A549 (cell line): ENCODE measurements around the gene USP12. TPM values are rescaled to one million over a fixed set of nuclear protein-coding genes. Genes with fewer than 3 reads are reported as not detected.

Experiments
- ATAC-seq, 2 experiments: fragments of 200-7000 bp in 1 of 2; fragments of >200 bp in 1 of 2; cut with Nextera tagmentation in 1 of 2; cut with Tn5 transposase in 1 of 2; 3 replicates each; pipeline versions ENCODE4 v1.8.0 to v1.9.1; 2018 to 2020; ENCODE audit warnings: mild to moderate bottlenecking in 1 of 2, moderate library complexity in 1 of 2
- CTCF ChIA-PET: fragments of 300-600 bp; sonication (Branson Sonifier 250); formaldehyde crosslinking; extraction: SDS; loops from one replicate; lab custom pipeline; 2021; ENCODE audit warnings: antibody characterized with exemption, inconsistent platforms; lab: Yijun Ruan, JAX
- POLR2A ChIA-PET: fragments of 350-600 bp; formaldehyde crosslinking; extraction: SDS; loops from one replicate; lab custom pipeline; 2021; ENCODE audit warnings: antibody characterized with exemption, inconsistent platforms; lab: Yijun Ruan, JAX
- DNase-seq, 2 experiments: peaks; one replicate each; pipeline versions ENCODE4 v3.0.0 to v3.0.0-alpha.2; 2011 to 2016; ENCODE audit warnings: low read depth in 1 of 2, low spot score in 1 of 2
- FAIRE-seq: peaks from 2 replicates; lab custom pipeline; 2011; peaks lifted over from hg19 to GRCh38; lab: Jason Lieb, UNC
- H3K27ac ChIP-seq, 2 experiments: fragments of >200 bp; sonication (Bioruptor Twin); formaldehyde crosslinking; 3 replicates each; pipeline ENCODE4 v1.5.1; 2016 to 2017
- H3K4me1 ChIP-seq: fragments of >200 bp; sonication (Bioruptor Twin); formaldehyde crosslinking; 3 replicates; pipeline ENCODE4 v1.6.1; 2016
- H3K4me2 ChIP-seq: fragments of >200 bp; sonication (Bioruptor Twin); formaldehyde crosslinking; 3 replicates; pipeline ENCODE4 v1.6.1; 2016
- H3K4me3 ChIP-seq: fragments of >200 bp; sonication (Bioruptor Twin); formaldehyde crosslinking; 3 replicates; pipeline ENCODE4 v1.5.1; 2016
- H3K9me3 ChIP-seq: fragments of >200 bp; sonication (Bioruptor Twin); formaldehyde crosslinking; 3 replicates; pipeline ENCODE4 v1.6.1; 2016
- CHD4 ChIP-seq: fragments of 200-600 bp; sonication (generic); IDR thresholded peaks from 2 replicates; pipeline ENCODE4 v1.6.1; 2016; ENCODE audit warnings: antibody characterized with exemption, mild to moderate bottlenecking, borderline replicate concordance
- EHF ChIP-seq: fragments of 250-450 bp; sonication (Bioruptor Pico); IDR thresholded peaks from 2 replicates; pipeline ENCODE4 v1.5.0; 2020; ENCODE audit warnings: mild to moderate bottlenecking
- FOXS1 ChIP-seq: fragments of 250-450 bp; sonication (Bioruptor Pico); IDR thresholded peaks from 2 replicates; pipeline ENCODE4 v1.5.0; 2020; ENCODE audit warnings: mild to moderate bottlenecking, moderate library complexity
- HOXB13 ChIP-seq: fragments of 250-450 bp; sonication (Bioruptor Pico); IDR thresholded peaks from 2 replicates; pipeline ENCODE4 v1.5.0; 2020; ENCODE audit warnings: low read depth, mild to moderate bottlenecking, moderate library complexity
- KDM1A ChIP-seq: fragments of 200-600 bp; sonication (generic); IDR thresholded peaks from 2 replicates; pipeline ENCODE4 v1.6.1; 2016; ENCODE audit warnings: low read depth, mild to moderate bottlenecking
- MAZ ChIP-seq: fragments of 150-350 bp; IDR thresholded peaks from 2 replicates; pipeline ENCODE4 v1.6.1; 2014; ENCODE audit warnings: antibody characterized with exemption, low read depth, low read length, borderline replicate concordance
- MYC ChIP-seq: IDR thresholded peaks from 2 replicates; pipeline ENCODE4 v1.6.1; 2012; ENCODE audit warnings: mild to moderate bottlenecking, inconsistent platforms, low read length, improper control_type of control experiment, borderline replicate concordance
- PHF8 ChIP-seq: fragments of 200-600 bp; sonication (generic); IDR thresholded peaks from 2 replicates; pipeline ENCODE4 v1.6.1; 2016; ENCODE audit warnings: low read depth, mild to moderate bottlenecking, antibody characterized with exemption, moderate library complexity, borderline replicate concordance
- POLR2A ChIP-seq: IDR thresholded peaks from 2 replicates; pipeline ENCODE4 v1.6.1; 2012; ENCODE audit warnings: mild to moderate bottlenecking, low read length
- POLR2AphosphoS2 ChIP-seq: conservative IDR thresholded peaks from 2 replicates; pipeline ENCODE4 v1.6.1; 2012; ENCODE audit warnings: low read length, improper control_type of control experiment, inconsistent platforms
- RAD21 ChIP-seq, 2 experiments: fragments of >200 bp in 1 of 2; sonication (Bioruptor Twin) in 1 of 2; formaldehyde crosslinking in 1 of 2; IDR thresholded peaks in 1 of 2; conservative IDR thresholded peaks in 1 of 2; 2 replicates in 1 of 2; 3 replicates in 1 of 2; pipeline ENCODE4 v1.6.1; 2012 to 2018; ENCODE audit warnings: inconsistent platforms in 1 of 2
- RCOR1 ChIP-seq: fragments of 150-350 bp; IDR thresholded peaks from 2 replicates; pipeline ENCODE4 v1.6.1; 2014; ENCODE audit warnings: antibody characterized with exemption, low read length, low read depth
- RFX5 ChIP-seq: fragments of 450-650 bp; IDR thresholded peaks from 2 replicates; pipeline ENCODE4 v1.7.1; 2014; ENCODE audit warnings: antibody characterized with exemption, mild to moderate bottlenecking, moderate library complexity
- RNF2 ChIP-seq: fragments of 200-600 bp; sonication (generic); IDR thresholded peaks from 2 replicates; pipeline ENCODE4 v1.6.1; 2016; ENCODE audit warnings: low read depth, mild to moderate bottlenecking, antibody characterized with exemption, moderate library complexity, borderline replicate concordance
- SMC3 ChIP-seq: fragments of >200 bp; sonication (Bioruptor Twin); formaldehyde crosslinking; IDR thresholded peaks from 3 replicates; pipeline ENCODE4 v1.6.1; 2018; ENCODE audit warnings: inconsistent platforms
- SREBF2 ChIP-seq: fragments of 450-650 bp; IDR thresholded peaks from 2 replicates; pipeline ENCODE4 v1.6.1; 2014; ENCODE audit warnings: mild to moderate bottlenecking, moderate library complexity
- WGBS: methylation state at CpG from one replicate; pipeline ENCODE4 v1.1.6; 2017; ENCODE audit errors: missing lambda C conversion rate; 5-methylcytosine and 5-hydroxymethylcytosine counted together
- polyA plus RNA-seq, 4 experiments: library from polyadenylated mRNA; depleted of rRNA in 3 of 4; stranded (reverse); fragments of >200 nt; fragmentation: RNase III in 1 of 4; extraction: RNeasy Plus Mini Kit Qiagen cat#74134 plus additional on column Dnase treatment in 1 of 4; gene quantifications; 2 replicates in 3 of 4; 3 replicates in 1 of 4; pipeline ENCODE4 v1.2.3, GENCODE V29; 2011 to 2017
- TF ChIP-seq, protein P1 (sequence below): fragments of 450-650 bp; IDR thresholded peaks from 2 replicates; pipeline ENCODE4 v1.6.1; 2014; ENCODE audit warnings: antibody characterized with exemption
- TF ChIP-seq, protein P2 (sequence below): IDR thresholded peaks from 2 replicates; pipeline ENCODE4 v1.6.1; 2012
- TF ChIP-seq, protein P3 (sequence below): fragments of >200 bp; sonication (Bioruptor Twin); formaldehyde crosslinking; IDR thresholded peaks from 2 replicates; pipeline ENCODE4 v1.6.1; 2016
- TF ChIP-seq, protein P4 (sequence below): fragments of >200 bp; sonication (Bioruptor Twin); formaldehyde crosslinking; IDR thresholded peaks from 3 replicates; pipeline ENCODE4 v1.5.1; 2016
- TF ChIP-seq, protein P5 (sequence below): fragments of 150-350 bp; IDR thresholded peaks from 2 replicates; pipeline ENCODE4 v1.6.1; 2014; ENCODE audit warnings: low read depth, mild to moderate bottlenecking, low read length

Gene USP12
- polyA plus RNA-seq, 2 of the 4 experiments (the other 2 are of a cell fraction) = 19.1 to 21.2 TPM

DNA sequence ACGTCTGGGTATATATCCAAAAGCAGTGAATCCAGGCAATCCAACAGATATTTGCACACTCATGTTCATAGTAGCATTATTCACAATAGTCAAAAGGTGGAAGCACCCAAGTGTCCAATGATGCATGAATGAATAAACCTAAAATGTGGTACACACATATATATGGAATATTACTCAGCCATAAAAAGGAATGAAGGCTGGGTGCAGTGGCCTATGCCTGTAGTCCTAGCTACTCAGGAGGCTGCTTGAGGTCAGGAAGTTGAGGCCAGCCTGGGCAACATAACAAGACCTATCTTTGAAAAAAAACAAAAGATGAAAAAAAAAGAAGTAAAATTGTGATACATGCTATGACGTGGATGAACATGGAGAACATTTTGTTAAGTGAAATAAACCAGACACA lies 10.4 kb upstream of the USP12 start:
- no peak for ATAC-seq
- FAIRE-seq = no peak
- WGBS = 94% methylated on average over 2 of the region's 2 CpGs

DNA sequence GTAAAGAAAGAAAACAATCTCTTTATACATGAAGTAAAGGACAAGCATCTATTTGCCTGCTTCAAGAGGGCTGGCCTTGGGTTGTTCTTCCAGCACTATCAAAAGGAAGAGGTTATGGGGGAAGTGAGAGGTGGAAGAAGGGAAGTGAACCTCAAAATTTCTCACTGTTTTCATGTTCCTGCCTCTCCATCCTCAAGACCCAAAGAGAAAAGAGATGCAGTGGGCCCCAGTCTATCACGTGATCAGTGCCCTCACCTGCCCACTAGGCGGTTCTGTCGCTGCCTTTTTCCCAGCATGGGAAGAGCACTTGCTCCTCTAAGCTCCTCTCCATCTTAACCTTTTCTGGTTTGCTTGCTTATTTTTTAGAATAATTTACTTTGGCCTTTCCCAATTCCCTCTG lies 6.2 kb upstream of the USP12 start:
- H3K4me3 ChIP-seq = no peak overlapping the region
- H3K4me1 ChIP-seq = peaks cover 10% of the 10 kb centered on the region
- 76% methylated on average over 3 of the region's 3 CpGs for WGBS
- H3K9me3 ChIP-seq = no peaks in the 10 kb centered on the region
- no peak for FAIRE-seq
- TF ChIP-seq EHF (CRISPR knock-in tag) (no peak), RFX5 (no peak), POLR2A (no peak), RAD21 (conservative IDR thresholded peaks at IDR 0.05 in 1 of 2, IDR thresholded peaks at IDR 0.05 in 1 of 2) (0 out of 5 replicates have a peak, but pooled peaks of 1 of the 2 experiments have one; percentile 7), POLR2AphosphoS2 (no peak), KDM1A (no peak)
- TF ChIP-seq, protein P1, sequence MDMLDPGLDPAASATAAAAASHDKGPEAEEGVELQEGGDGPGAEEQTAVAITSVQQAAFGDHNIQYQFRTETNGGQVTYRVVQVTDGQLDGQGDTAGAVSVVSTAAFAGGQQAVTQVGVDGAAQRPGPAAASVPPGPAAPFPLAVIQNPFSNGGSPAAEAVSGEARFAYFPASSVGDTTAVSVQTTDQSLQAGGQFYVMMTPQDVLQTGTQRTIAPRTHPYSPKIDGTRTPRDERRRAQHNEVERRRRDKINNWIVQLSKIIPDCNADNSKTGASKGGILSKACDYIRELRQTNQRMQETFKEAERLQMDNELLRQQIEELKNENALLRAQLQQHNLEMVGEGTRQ = peak; percentile 9; the same call in 1 of the 2 replicates
- TF ChIP-seq, protein P2, sequence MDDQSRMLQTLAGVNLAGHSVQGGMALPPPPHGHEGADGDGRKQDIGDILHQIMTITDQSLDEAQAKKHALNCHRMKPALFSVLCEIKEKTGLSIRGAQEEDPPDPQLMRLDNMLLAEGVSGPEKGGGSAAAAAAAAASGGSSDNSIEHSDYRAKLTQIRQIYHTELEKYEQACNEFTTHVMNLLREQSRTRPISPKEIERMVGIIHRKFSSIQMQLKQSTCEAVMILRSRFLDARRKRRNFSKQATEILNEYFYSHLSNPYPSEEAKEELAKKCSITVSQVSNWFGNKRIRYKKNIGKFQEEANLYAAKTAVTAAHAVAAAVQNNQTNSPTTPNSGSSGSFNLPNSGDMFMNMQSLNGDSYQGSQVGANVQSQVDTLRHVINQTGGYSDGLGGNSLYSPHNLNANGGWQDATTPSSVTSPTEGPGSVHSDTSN = no peak
- TF ChIP-seq, all 56 proteins: peak for 2
- H3K4me2 ChIP-seq = no peak overlapping the region
- no peak for DNase-seq
- ChIA-PET CTCF (no interaction called here), POLR2A (no interaction called here)
- no peak overlapping the region for H3K27ac ChIP-seq
- ATAC-seq = no peak

More for the DNA sequence above, 10.4 kb upstream of the USP12 start:
- no peaks in the 10 kb centered on the region for H3K9me3 ChIP-seq
- H3K4me1 ChIP-seq = peaks cover 23% of the 10 kb centered on the region
- H3K4me3 ChIP-seq = no peak overlapping the region
- ChIA-PET POLR2A (no interaction called here), CTCF (no interaction called here)
- no peak overlapping the region for H3K27ac ChIP-seq
- no peak for DNase-seq
- TF ChIP-seq, protein P3, sequence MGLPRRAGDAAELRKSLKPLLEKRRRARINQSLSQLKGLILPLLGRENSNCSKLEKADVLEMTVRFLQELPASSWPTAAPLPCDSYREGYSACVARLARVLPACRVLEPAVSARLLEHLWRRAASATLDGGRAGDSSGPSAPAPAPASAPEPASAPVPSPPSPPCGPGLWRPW = no peak
- TF ChIP-seq, protein P2 = no peak
- TF ChIP-seq, protein P4, sequence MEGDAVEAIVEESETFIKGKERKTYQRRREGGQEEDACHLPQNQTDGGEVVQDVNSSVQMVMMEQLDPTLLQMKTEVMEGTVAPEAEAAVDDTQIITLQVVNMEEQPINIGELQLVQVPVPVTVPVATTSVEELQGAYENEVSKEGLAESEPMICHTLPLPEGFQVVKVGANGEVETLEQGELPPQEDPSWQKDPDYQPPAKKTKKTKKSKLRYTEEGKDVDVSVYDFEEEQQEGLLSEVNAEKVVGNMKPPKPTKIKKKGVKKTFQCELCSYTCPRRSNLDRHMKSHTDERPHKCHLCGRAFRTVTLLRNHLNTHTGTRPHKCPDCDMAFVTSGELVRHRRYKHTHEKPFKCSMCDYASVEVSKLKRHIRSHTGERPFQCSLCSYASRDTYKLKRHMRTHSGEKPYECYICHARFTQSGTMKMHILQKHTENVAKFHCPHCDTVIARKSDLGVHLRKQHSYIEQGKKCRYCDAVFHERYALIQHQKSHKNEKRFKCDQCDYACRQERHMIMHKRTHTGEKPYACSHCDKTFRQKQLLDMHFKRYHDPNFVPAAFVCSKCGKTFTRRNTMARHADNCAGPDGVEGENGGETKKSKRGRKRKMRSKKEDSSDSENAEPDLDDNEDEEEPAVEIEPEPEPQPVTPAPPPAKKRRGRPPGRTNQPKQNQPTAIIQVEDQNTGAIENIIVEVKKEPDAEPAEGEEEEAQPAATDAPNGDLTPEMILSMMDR = no peak
- TF ChIP-seq EHF (CRISPR knock-in tag) (no peak), RCOR1 (no peak), RNF2 (no peak), SMC3 (no peak), POLR2A (no peak), MAZ (no peak), FOXS1 (no peak), PHF8 (no peak), HOXB13 (no peak), RAD21 (conservative IDR thresholded peaks at IDR 0.05 in 1 of 2, IDR thresholded peaks at IDR 0.05 in 1 of 2) (no peak), SREBF2 (no peak), RFX5 (no peak), CHD4 (no peak), MYC (no peak)
- TF ChIP-seq, protein P5, sequence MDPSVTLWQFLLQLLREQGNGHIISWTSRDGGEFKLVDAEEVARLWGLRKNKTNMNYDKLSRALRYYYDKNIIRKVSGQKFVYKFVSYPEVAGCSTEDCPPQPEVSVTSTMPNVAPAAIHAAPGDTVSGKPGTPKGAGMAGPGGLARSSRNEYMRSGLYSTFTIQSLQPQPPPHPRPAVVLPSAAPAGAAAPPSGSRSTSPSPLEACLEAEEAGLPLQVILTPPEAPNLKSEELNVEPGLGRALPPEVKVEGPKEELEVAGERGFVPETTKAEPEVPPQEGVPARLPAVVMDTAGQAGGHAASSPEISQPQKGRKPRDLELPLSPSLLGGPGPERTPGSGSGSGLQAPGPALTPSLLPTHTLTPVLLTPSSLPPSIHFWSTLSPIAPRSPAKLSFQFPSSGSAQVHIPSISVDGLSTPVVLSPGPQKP = no peak
- H3K4me2 ChIP-seq = no peak overlapping the region
